Stomach (tissue), 4 donors: ENCODE measurements around the gene SMPD3.

Experiments
- CTCF ChIP-seq, 7 experiments: fragments of 450-650 bp in 4 of 7; fragments of 200-600 bp in 3 of 7; sonication (generic) in 3 of 7; IDR thresholded peaks; one replicate each; pipeline ENCODE4 v1.5.1; 2016 to 2019; ENCODE audit warnings: antibody characterized with exemption in 7 of 7, control low read depth in 2 of 7, mild to moderate bottlenecking in 1 of 7
- EP300 ChIP-seq: sonication (generic); formaldehyde crosslinking; IDR thresholded peaks from one replicate; pipeline ENCODE4 v1.6.1; 2017; ENCODE audit warnings: antibody characterized with exemption
- POLR2A ChIP-seq, 4 donors: fragments of 450-650 bp; IDR thresholded peaks; one replicate each; pipeline ENCODE4 v1.6.1; 2016; ENCODE audit warnings: antibody characterized with exemption in 4 of 4, control low read depth in 2 of 4, mild to moderate bottlenecking in 1 of 4, moderate library complexity in 1 of 4

- TF ChIP-seq EP300: no peak
- no peak for TF ChIP-seq POLR2A (IDR thresholded peaks at IDR 0.05)
- no peak for TF ChIP-seq CTCF (IDR thresholded peaks at IDR 0.05)
Observed at GRCh38 chr16:68469796-68470460, 21.6 kb upstream of the SMPD3 start.
